KMS-11 (cell line): ENCODE measurements around the gene FOXL3.

Experiments
- H2AFZ ChIP-seq: fragments of 200-600 bp; sonication (generic); 2 replicates; pipeline ENCODE4 v1.6.1; 2016; ENCODE audit warnings: antibody characterized with exemption, mixed run types, low read depth
- H3K27ac ChIP-seq: fragments of 200-600 bp; sonication (generic); 2 replicates; pipeline ENCODE4 v1.6.1; 2016; ENCODE audit warnings: mild to moderate bottlenecking, mixed run types
- H3K27me3 ChIP-seq: fragments of 200-600 bp; sonication (generic); 2 replicates; pipeline ENCODE4 v1.6.1; 2017; ENCODE audit warnings: mild to moderate bottlenecking, low read depth, mixed run types, moderate library complexity; ENCODE audit not compliant: insufficient read depth
- H3K36me3 ChIP-seq: fragments of 200-600 bp; sonication (generic); 2 replicates; pipeline ENCODE4 v1.6.1; 2017; ENCODE audit warnings: mild to moderate bottlenecking, mixed run types; ENCODE audit not compliant: insufficient read depth
- H3K4me1 ChIP-seq: fragments of 200-600 bp; sonication (generic); 2 replicates; pipeline ENCODE4 v1.6.1; 2016; ENCODE audit warnings: mild to moderate bottlenecking, low read depth, mixed run types; ENCODE audit not compliant: poor library complexity, severe bottlenecking
- H3K4me2 ChIP-seq: fragments of 200-600 bp; sonication (generic); 2 replicates; pipeline ENCODE4 v1.7.0; 2016; ENCODE audit warnings: mild to moderate bottlenecking, mixed run types
- H3K4me3 ChIP-seq: fragments of 200-600 bp; sonication (generic); IDR thresholded peaks from 2 replicates; pipeline ENCODE4 v1.6.1; 2017; ENCODE audit warnings: low read depth, low read length, mixed read lengths; ENCODE audit not compliant: insufficient read depth
- H3K79me2 ChIP-seq: fragments of 200-600 bp; sonication (generic); 2 replicates; pipeline ENCODE4 v1.6.1; 2016; ENCODE audit warnings: low read depth, mixed run types; ENCODE audit not compliant: insufficient read depth
- H3K9ac ChIP-seq: fragments of 200-600 bp; sonication (generic); 2 replicates; pipeline ENCODE4 v1.6.1; 2016; ENCODE audit warnings: mild to moderate bottlenecking, mixed run types
- H4K20me1 ChIP-seq: fragments of 200-600 bp; sonication (generic); 2 replicates; pipeline ENCODE4 v1.6.1; 2016; ENCODE audit warnings: mild to moderate bottlenecking, mixed run types; ENCODE audit not compliant: insufficient read depth
- CTCF ChIP-seq: fragments of 200-600 bp; sonication (generic); conservative IDR thresholded peaks from 2 replicates; pipeline ENCODE4 v1.6.1; 2017; ENCODE audit warnings: low read depth, mild to moderate bottlenecking, antibody characterized with exemption, low read length, moderate library complexity, mixed read lengths

Gene FOXL3

GRCh38 chr7:336810-337566 is 47.0 kb downstream of the FOXL3 start:
- no peak overlapping the region for H3K27ac ChIP-seq
- H3K9ac ChIP-seq: no peak overlapping the region
- no peaks in the 10 kb centered on the region for H3K79me2 ChIP-seq
- no peak for TF ChIP-seq CTCF
- H3K4me2 ChIP-seq: no peak overlapping the region
- H3K4me3 ChIP-seq: no peak overlapping the region
- no peak overlapping the region for H2AFZ ChIP-seq
- H3K27me3 ChIP-seq: peaks cover 35% of the 10 kb centered on the region; the same call in 1 of the 2 replicates
- no peaks in the 10 kb centered on the region for H3K36me3 ChIP-seq
- H4K20me1 ChIP-seq: no peaks in the 10 kb centered on the region
- no peaks in the 10 kb centered on the region for H3K4me1 ChIP-seq

DNA sequence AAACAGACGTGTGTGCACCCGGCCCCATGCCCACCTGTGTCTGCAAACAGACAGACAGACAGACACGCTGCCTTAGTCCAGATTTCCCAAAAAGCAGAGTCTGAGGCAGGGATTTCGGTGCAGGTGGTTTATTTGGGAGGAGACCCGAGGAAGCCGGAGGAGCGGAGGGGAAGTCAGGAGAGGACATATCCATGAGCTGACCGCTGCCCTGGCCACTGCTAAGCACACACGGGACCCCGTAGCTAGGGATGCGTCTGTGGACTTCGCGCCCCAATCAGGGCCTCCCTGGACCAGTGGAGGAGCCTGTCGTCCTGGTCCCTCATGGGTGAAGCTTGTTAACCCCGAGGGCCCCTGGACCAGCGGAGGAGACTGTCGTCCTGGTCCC is 47.6 kb downstream of the FOXL3 start:
- no peaks in the 10 kb centered on the region for H3K4me1 ChIP-seq
- no peak overlapping the region for H2AFZ ChIP-seq
- no peaks in the 10 kb centered on the region for H3K79me2 ChIP-seq
- no peaks in the 10 kb centered on the region for H4K20me1 ChIP-seq
- H3K4me3 ChIP-seq: no peak overlapping the region
- no peak overlapping the region for H3K4me2 ChIP-seq
- H3K27ac ChIP-seq: no peak overlapping the region
- no peaks in the 10 kb centered on the region for H3K36me3 ChIP-seq
- H3K9ac ChIP-seq: no peak overlapping the region
- H3K27me3 ChIP-seq: peaks cover 41% of the 10 kb centered on the region; the same call in 1 of the 2 replicates
- TF ChIP-seq CTCF: no peak

GRCh38 chr7:338295-339061 is 48.5 kb downstream of the FOXL3 start:
- Histone ChIP-seq H3K4me2 (no peak overlapping the region), H3K4me3 (no peak overlapping the region), H2AFZ (no peak overlapping the region), H3K27me3 (peaks cover 50% of the 10 kb centered on the region; the same call in 1 of the 2 replicates), H3K79me2 (no peaks in the 10 kb centered on the region), H3K9ac (no peak overlapping the region), H4K20me1 (no peaks in the 10 kb centered on the region), H3K4me1 (no peaks in the 10 kb centered on the region), H3K27ac (no peak overlapping the region), H3K36me3 (no peaks in the 10 kb centered on the region)
- no peak for TF ChIP-seq CTCF

GRCh38 chr7:339062-339342 is 49.0 kb downstream of the FOXL3 start:
- Histone ChIP-seq H3K4me3 (no peak overlapping the region), H3K27ac (no peak overlapping the region), H3K27me3 (peaks cover 54% of the 10 kb centered on the region; the same call in 1 of the 2 replicates), H3K4me2 (no peak overlapping the region), H3K36me3 (no peaks in the 10 kb centered on the region), H4K20me1 (no peaks in the 10 kb centered on the region), H2AFZ (no peak overlapping the region), H3K9ac (no peak overlapping the region), H3K4me1 (no peaks in the 10 kb centered on the region), H3K79me2 (no peaks in the 10 kb centered on the region)
- TF ChIP-seq CTCF: no peak
